Measurements from ENCODE around the gene ACYP1. TPM values are rescaled to one million over a fixed set of nuclear protein-coding genes. Genes with fewer than 3 reads are reported as not detected.

Gene ACYP1
- total and polyA plus RNA-seq, 2 of the 13 experiments (the other 11 are each of a cell fraction or from before 2014, with no cell fraction given) = 9.7 to 22.4 TPM

DNA sequence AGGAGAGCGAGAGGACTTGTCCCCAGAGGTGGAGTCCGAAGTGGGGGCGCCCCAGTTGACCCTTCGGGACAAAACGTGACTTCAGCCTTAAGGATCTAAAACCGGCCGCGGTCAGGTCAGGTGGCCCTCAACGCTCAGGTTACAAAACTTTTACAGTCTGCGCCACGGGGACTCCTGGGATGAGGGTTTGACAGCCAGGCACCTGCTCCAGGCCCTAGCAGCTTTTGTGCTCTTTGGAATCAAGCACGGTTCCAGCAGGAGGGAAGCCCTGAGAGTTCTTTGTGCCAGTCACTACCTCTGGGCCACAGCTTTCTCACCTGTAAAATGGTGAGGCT, 6.0 kb upstream of the ACYP1 start (continued):
- TF ChIP-seq BRF2 (CRISPR knock-in tag; IDR thresholded peaks at IDR 0.05) (0 out of 2 replicates have a peak, but pooled peaks have one; percentile 54), CCDC6 (CRISPR knock-in tag; IDR thresholded peaks at IDR 0.05) (no peak), FOXP4 (CRISPR knock-in tag; IDR thresholded peaks at IDR 0.05) (no peak), ZNF510 (CRISPR knock-in tag; IDR thresholded peaks at IDR 0.05; ENCODE audit: low read depth) (no peak), KLF12 (CRISPR knock-in tag; IDR thresholded peaks at IDR 0.05; ENCODE audit: borderline replicate concordance) (no peak), MLLT10 (CRISPR knock-in tag; IDR thresholded peaks at IDR 0.05) (no peak), FOXO1 (CRISPR knock-in tag; IDR thresholded peaks at IDR 0.05) (no peak), NFKBIZ (CRISPR knock-in tag; IDR thresholded peaks at IDR 0.05) (0 out of 2 replicates have a peak, but pooled peaks have one; percentile 6), GTF3A (CRISPR knock-in tag; conservative IDR thresholded peaks at IDR 0.05) (no peak), ZNF790 (CRISPR knock-in tag; IDR thresholded peaks at IDR 0.05; ENCODE audit: borderline replicate concordance) (no peak), ZNF572 (CRISPR knock-in tag; IDR thresholded peaks at IDR 0.05) (no peak), ZNF749 (CRISPR knock-in tag; IDR thresholded peaks at IDR 0.05; ENCODE audit: borderline replicate concordance) (0 out of 2 replicates have a peak, but pooled peaks have one; percentile 71), ISL2 (CRISPR knock-in tag; IDR thresholded peaks at IDR 0.05) (no peak), MXI1 (IDR thresholded peaks at IDR 0.05; ENCODE audit: borderline replicate concordance, low read depth, low read length) (peak; percentile 68; the same call in 1 of the 3 replicates), ZBTB3 (CRISPR knock-in tag; IDR thresholded peaks at IDR 0.05; ENCODE audit: borderline replicate concordance, low read depth) (no peak), PITX1 (CRISPR knock-in tag; IDR thresholded peaks at IDR 0.05) (peak; percentile 39; the same call in 1 of the 2 replicates), MAZ (IDR thresholded peaks at IDR 0.05; ENCODE audit: borderline replicate concordance, low read depth, low read length) (no peak), MAZ (CRISPR knock-in tag; IDR thresholded peaks at IDR 0.05; ENCODE audit: low read depth) (no peak), MZF1 (CRISPR knock-in tag; IDR thresholded peaks at IDR 0.05; ENCODE audit: borderline replicate concordance) (no peak), POGZ (CRISPR knock-in tag; IDR thresholded peaks at IDR 0.05) (peak; percentile 18; the same call in 1 of the 2 replicates), PLSCR1 (CRISPR knock-in tag; IDR thresholded peaks at IDR 0.05; ENCODE audit: borderline replicate concordance) (no peak), NFATC3 (CRISPR knock-in tag; IDR thresholded peaks at IDR 0.05) (no peak), ZNF788 (CRISPR knock-in tag; IDR thresholded peaks at IDR 0.05; ENCODE audit: borderline replicate concordance) (no peak), POLR2G (IDR thresholded peaks at IDR 0.05; ENCODE audit: low read depth, low read length) (no peak), ZFP1 (CRISPR knock-in tag; IDR thresholded peaks at IDR 0.05) (no peak), ZNF263 (CRISPR knock-in tag; IDR thresholded peaks at IDR 0.05) (peak; percentile 22; the same call in 1 of the 2 replicates)
- TF ChIP-seq, protein P1, sequence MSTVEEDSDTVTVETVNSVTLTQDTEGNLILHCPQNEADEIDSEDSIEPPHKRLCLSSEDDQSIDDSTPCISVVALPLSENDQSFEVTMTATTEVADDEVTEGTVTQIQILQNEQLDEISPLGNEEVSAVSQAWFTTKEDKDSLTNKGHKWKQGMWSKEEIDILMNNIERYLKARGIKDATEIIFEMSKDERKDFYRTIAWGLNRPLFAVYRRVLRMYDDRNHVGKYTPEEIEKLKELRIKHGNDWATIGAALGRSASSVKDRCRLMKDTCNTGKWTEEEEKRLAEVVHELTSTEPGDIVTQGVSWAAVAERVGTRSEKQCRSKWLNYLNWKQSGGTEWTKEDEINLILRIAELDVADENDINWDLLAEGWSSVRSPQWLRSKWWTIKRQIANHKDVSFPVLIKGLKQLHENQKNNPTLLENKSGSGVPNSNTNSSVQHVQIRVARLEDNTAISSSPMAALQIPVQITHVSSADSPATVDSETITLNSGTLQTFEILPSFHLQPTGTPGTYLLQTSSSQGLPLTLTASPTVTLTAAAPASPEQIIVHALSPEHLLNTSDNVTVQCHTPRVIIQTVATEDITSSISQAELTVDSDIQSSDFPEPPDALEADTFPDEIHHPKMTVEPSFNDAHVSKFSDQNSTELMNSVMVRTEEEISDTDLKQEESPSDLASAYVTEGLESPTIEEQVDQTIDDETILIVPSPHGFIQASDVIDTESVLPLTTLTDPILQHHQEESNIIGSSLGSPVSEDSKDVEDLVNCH (CRISPR knock-in tag; IDR thresholded peaks at IDR 0.05) = no peak

Measured in HepG2 (cell line).